GM19452 (cell line): ENCODE data around the gene SSC4D.
"Not testable (repeated sequence)": the region's sequence is repeated elsewhere in the genome, so short reads cannot be mapped to it uniquely, and the experiment has no call there.

Experiments used
- ATAC-seq: cut with Tn5 transposase; IDR thresholded peaks from one replicate; pipeline ENCODE4 v1.9.1; 2021; ENCODE audit not compliant: unreplicated experiment

The SSC4D gene

GRCh38 chr7:76387789-76388188 lies 21.7 kb downstream of the SSC4D start:
- not testable (repeated sequence) for ATAC-seq

- no peak for ATAC-seq
These were observed 22.7 kb downstream of the SSC4D start for GRCh38 chr7:76386691-76387260.

- ATAC-seq, result no peak
These were observed 26.2 kb downstream of the SSC4D start for GRCh38 chr7:76383089-76383944.

- ATAC-seq, result no peak
These were observed 27.7 kb downstream of the SSC4D start for GRCh38 chr7:76381814-76382213.

GRCh38 chr7:76380623-76380966 lies 28.9 kb downstream of the SSC4D start:
- no peak for ATAC-seq

GRCh38 chr7:76377186-76377918 lies 32.1 kb downstream of the SSC4D start:
- no peak for ATAC-seq

GRCh38 chr7:76375251-76375650 lies 34.2 kb downstream of the SSC4D start:
- no peak for ATAC-seq

GRCh38 chr7:76372984-76373833 lies 36.3 kb downstream of the SSC4D start:
- ATAC-seq, result no peak

- ATAC-seq, result no peak
These were observed 38.1 kb downstream of the SSC4D start for GRCh38 chr7:76371396-76371795.

GRCh38 chr7:76369018-76369417 lies 40.5 kb downstream of the SSC4D start:
- ATAC-seq, result no peak

GRCh38 chr7:76368190-76368589 lies 41.3 kb downstream of the SSC4D start:
- ATAC-seq, result no peak

GRCh38 chr7:76364198-76364584 lies 45.3 kb downstream of the SSC4D start:
- ATAC-seq, result no peak

- ATAC-seq, result not testable (repeated sequence)
These were observed 45.7 kb downstream of the SSC4D start for GRCh38 chr7:76363754-76364153.

GRCh38 chr7:76359978-76360638 lies 49.4 kb downstream of the SSC4D start:
- ATAC-seq, result no peak

GRCh38 chr7:76359111-76359977 lies 50.2 kb downstream of the SSC4D start:
- ATAC-seq, result peak; percentile 85

- peak; percentile 48 for ATAC-seq
These were observed 50.9 kb downstream of the SSC4D start, which contains the start of gene YWHAG for GRCh38 chr7:76358481-76359110. TSS of gene YWHAG (minus strand) at chr7:76358991. CDS start at chr7:76358808, 183 bp downstream.

GRCh38 chr7:76358011-76358480 lies 51.5 kb downstream of the SSC4D start:
- peak; percentile 28 for ATAC-seq

GRCh38 chr7:76357475-76358010 lies 52.0 kb downstream of the SSC4D start:
- no peak for ATAC-seq

GRCh38 chr7:76356823-76357222 lies 52.7 kb downstream of the SSC4D start:
- ATAC-seq, result no peak
